Measurements from ENCODE around the gene KANK4. TPM values are rescaled to one million over a fixed set of nuclear protein-coding genes. Genes with fewer than 3 reads are reported as not detected.

KANK4 gene
- total RNA-seq, 1 donor from 2014 or later, result 0.95 TPM

GRCh38 chr1:62311473-62311943, 7.7 kb downstream of the KANK4 start:
- DNase-seq (ENCODE audit: missing footprints) (no peak), ATAC-seq (no peak)
- intact Hi-C loops (cut with DNase I), result no loop called here

GRCh38 chr1:62309906-62310305, 9.3 kb downstream of the KANK4 start:
- ATAC-seq, result no peak
- intact Hi-C loops (cut with DNase I), result no loop called here
- DNase-seq (ENCODE audit: missing footprints), result no peak

DNA sequence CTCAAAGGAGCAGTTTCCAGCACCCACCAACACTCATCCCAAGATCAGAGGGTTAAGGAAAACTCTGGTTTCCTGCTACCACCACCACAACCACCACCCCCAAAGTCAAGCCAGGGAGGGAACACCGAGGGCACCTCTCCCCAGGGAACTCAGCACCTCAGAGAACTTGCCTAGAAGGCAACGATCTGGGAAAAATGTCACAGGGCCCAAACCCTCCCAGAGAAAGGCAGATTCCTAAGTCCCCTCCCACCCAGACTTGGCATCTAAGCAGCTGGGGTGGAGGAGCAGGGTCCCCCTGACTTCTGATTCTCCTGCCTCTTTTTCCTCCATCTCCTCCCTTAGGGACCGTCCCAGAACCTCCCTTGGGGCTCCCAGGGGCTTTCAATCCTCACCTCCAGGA, 10.6 kb downstream of the KANK4 start:
- no peak for ATAC-seq
- intact Hi-C loops (cut with DNase I), result no loop called here
- DNase-seq (ENCODE audit: missing footprints), result no peak

GRCh38 chr1:62307895-62308492, 11.2 kb downstream of the KANK4 start:
- no peak for DNase-seq (ENCODE audit: missing footprints)
- intact Hi-C loops (cut with DNase I), result no loop called here
- ATAC-seq, result no peak

- ATAC-seq (no peak), DNase-seq (ENCODE audit: missing footprints) (no peak)
- intact Hi-C loops (cut with DNase I), result no loop called here
Measured at GRCh38 chr1:62307446-62307845, 11.8 kb downstream of the KANK4 start.

GRCh38 chr1:62306065-62306464, 13.2 kb downstream of the KANK4 start:
- DNase-seq (ENCODE audit: missing footprints), result no peak
- no peak for ATAC-seq
- intact Hi-C loops (cut with DNase I), result no loop called here

- DNase-seq (ENCODE audit: missing footprints) (no peak), ATAC-seq (no peak)
- intact Hi-C loops (cut with DNase I), result no loop called here
Measured at GRCh38 chr1:62304975-62305374, 14.3 kb downstream of the KANK4 start.

- DNase-seq (ENCODE audit: missing footprints) (no peak), ATAC-seq (no peak)
- intact Hi-C loops (cut with DNase I), result no loop called here
Measured at GRCh38 chr1:62304515-62304914, 14.7 kb downstream of the KANK4 start.

- ATAC-seq, result no peak
- no peak for DNase-seq (ENCODE audit: missing footprints)
- intact Hi-C loops (cut with DNase I), result no loop called here
Measured at GRCh38 chr1:62301726-62302390, 17.4 kb downstream of the KANK4 start.

DNA sequence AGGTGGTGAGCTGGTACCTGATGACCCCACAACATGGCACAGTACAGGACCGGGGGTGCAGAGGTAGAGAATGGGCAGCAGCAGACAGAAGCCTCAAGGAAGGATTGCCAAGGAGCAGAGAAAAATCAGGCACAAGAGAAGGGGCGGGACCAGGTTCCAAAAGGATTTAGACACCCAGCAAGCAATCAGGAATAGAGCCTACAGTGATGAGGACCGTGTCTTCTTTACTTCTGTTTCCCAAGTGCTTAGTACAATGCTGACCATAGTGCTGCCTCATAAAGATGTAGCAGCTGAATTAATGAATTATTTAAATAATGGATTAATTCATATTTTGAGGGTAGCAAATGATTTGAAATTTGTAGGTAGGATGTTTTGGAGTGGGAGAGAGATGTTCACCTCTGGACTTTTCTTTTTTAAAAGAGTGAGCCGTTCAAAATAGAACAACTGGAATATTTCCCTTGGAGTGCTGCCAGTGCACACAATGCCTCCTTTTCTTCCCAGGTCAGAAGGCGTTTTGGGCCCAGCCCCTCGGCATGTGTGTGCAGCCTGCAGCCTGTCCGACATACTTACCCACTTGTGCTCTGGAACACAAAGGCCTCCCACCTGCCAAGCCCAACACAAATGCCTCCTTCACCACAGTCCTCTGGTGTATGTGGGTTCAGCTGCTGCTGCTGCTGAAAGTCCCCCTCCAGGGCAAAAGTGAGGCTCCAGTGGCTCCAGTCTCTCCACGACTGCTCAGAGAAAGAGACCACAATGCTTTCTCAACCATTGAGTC, 19.6 kb downstream of the KANK4 start:
- ATAC-seq (no peak), DNase-seq (ENCODE audit: missing footprints) (no peak)
- intact Hi-C loops (cut with DNase I), result loop anchor here (10.0 kb wide), 1 partner anchor 105 kb away; no protein-coding TSS in a partner anchor

- intact Hi-C loops (cut with DNase I), result loop anchor here (10.0 kb wide), 1 partner anchor 109 kb away; no protein-coding TSS in a partner anchor
- no peak for DNase-seq (ENCODE audit: missing footprints)
- no peak for ATAC-seq
Measured at GRCh38 chr1:62295921-62296491, 23.2 kb downstream of the KANK4 start.

GRCh38 chr1:62294261-62294660, 25.0 kb downstream of the KANK4 start:
- intact Hi-C loops (cut with DNase I), result loop anchor here (10.0 kb wide), 1 partner anchor 111 kb away; no protein-coding TSS in a partner anchor
- ATAC-seq, result no peak
- DNase-seq (ENCODE audit: missing footprints), result no peak

GRCh38 chr1:62288662-62289061, 30.6 kb downstream of the KANK4 start:
- intact Hi-C loops (cut with DNase I), result no loop called here
- DNase-seq (ENCODE audit: missing footprints), result no peak
- no peak for ATAC-seq

DNA sequence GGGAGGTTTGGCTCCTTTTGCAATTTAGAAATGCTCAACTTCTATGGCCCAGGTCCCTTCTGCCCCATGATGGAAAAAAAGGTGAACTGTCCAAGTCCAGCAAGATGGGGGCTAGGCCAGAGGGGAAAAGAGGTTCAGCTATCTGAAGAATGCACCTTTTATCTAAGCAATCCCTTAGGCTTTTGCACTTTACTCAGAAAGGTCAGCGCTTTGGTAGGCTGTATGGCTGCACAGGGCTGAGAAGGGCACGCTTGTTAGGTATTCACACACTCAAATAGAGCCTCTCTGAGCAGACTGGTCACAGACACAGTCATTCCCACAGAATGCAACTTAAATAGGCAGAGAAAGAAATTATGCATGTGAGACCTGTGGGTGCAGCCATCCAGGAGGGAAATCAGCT, 31.0 kb downstream of the KANK4 start:
- intact Hi-C loops (cut with DNase I), result no loop called here
- no peak for DNase-seq (ENCODE audit: missing footprints)
- ATAC-seq, result no peak

GRCh38 chr1:62286786-62287224, 32.4 kb downstream of the KANK4 start:
- DNase-seq (ENCODE audit: missing footprints) (no peak), ATAC-seq (peak; percentile 20)
- intact Hi-C loops (cut with DNase I), result no loop called here

- ATAC-seq (no peak), DNase-seq (ENCODE audit: missing footprints) (no peak)
- intact Hi-C loops (cut with DNase I), result no loop called here
Measured at GRCh38 chr1:62285984-62286785, 33.0 kb downstream of the KANK4 start.

GRCh38 chr1:62285440-62285839, 33.8 kb downstream of the KANK4 start:
- no peak for DNase-seq (ENCODE audit: missing footprints)
- intact Hi-C loops (cut with DNase I), result no loop called here
- no peak for ATAC-seq

DNA sequence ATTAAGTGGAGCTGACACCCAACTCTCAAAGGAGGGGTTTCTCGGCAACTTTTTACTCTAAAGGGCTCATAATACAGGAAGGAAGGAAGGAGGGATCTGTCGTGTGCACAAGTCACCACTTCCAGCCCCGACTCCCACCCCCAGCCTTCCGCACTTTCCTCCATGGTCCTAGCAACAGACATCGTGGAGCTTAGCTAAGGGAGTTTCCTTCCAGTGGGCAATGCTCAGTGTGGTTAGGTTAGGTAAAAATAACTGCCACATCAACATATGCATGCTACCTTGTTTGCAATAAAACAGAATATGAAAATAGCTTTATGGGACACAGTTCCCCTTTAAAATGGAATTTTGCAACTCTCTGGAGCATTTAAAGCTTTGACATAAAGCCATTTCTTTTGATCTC, 35.2 kb downstream of the KANK4 start:
- intact Hi-C loops (cut with DNase I), result no loop called here
- DNase-seq (ENCODE audit: missing footprints) (no peak), ATAC-seq (no peak)

All from Right ventricle myocardium inferior (tissue), 1 donor.